Nephron (organoid): ENCODE results near the gene UNC45A.

Source experiments
- H3K27ac Mint-ChIP-seq, 3 experiments: 2 replicates each; pipeline ENCODE4 v1.8.0; 2020; ENCODE audit warnings: mixed read lengths in 3 of 3, mild to moderate bottlenecking in 2 of 3, moderate library complexity in 1 of 3
- H3K27me3 Mint-ChIP-seq: 2 replicates; pipeline ENCODE4 v1.8.0; 2021; ENCODE audit warnings: low read depth, mild to moderate bottlenecking, moderate library complexity, mixed read lengths
- H3K36me3 Mint-ChIP-seq: 2 replicates; pipeline ENCODE4 v1.8.0; 2020; ENCODE audit warnings: low read depth, mixed read lengths
- H3K4me1 Mint-ChIP-seq: 2 replicates; pipeline ENCODE4 v1.8.0; 2020; ENCODE audit warnings: mixed read lengths
- H3K4me3 Mint-ChIP-seq, 3 experiments: 2 replicates each; pipeline ENCODE4 v1.8.0; 2020; ENCODE audit warnings: mild to moderate bottlenecking in 3 of 3, mixed read lengths in 3 of 3, moderate library complexity in 2 of 3
- H3K9me3 Mint-ChIP-seq: 2 replicates; pipeline ENCODE4 v1.8.0; 2020; ENCODE audit warnings: mixed read lengths
- CTCF ChIP-seq, 3 experiments: fragments of 200-600 bp; sonication (generic); IDR thresholded peaks; one replicate each; pipeline ENCODE4 v1.5.0; 2021; ENCODE audit warnings: antibody characterized with exemption in 3 of 3; ENCODE audit not compliant: unreplicated experiment in 3 of 3

UNC45A gene

GRCh38 chr15:90987561-90988141 is 52.6 kb downstream of the UNC45A start:
- Mint-ChIP-seq H3K27me3 (no peaks in the 10 kb centered on the region), H3K27ac (peak overlapping the region; percentile 40 to 79 (median 52)), H3K4me1 (peaks cover 11% of the 10 kb centered on the region), H3K4me3 (no peak overlapping the region), H3K9me3 (no peaks in the 10 kb centered on the region), H3K36me3 (peaks cover 21% of the 10 kb centered on the region)
- TF ChIP-seq CTCF (IDR thresholded peaks at IDR 0.05; ENCODE audit: unreplicated experiment in 3 of 3) = no peak

- Mint-ChIP-seq H3K4me3 (no peak overlapping the region), H3K27me3 (no peaks in the 10 kb centered on the region), H3K36me3 (peaks cover 14% of the 10 kb centered on the region), H3K4me1 (peaks cover 15% of the 10 kb centered on the region), H3K9me3 (no peaks in the 10 kb centered on the region), H3K27ac (peak overlapping the region in 1 of 3 experiments; percentile 35)
- no peak for TF ChIP-seq CTCF (IDR thresholded peaks at IDR 0.05; ENCODE audit: unreplicated experiment in 3 of 3)
These were observed 53.2 kb downstream of the UNC45A start for GRCh38 chr15:90988296-90988695.

DNA sequence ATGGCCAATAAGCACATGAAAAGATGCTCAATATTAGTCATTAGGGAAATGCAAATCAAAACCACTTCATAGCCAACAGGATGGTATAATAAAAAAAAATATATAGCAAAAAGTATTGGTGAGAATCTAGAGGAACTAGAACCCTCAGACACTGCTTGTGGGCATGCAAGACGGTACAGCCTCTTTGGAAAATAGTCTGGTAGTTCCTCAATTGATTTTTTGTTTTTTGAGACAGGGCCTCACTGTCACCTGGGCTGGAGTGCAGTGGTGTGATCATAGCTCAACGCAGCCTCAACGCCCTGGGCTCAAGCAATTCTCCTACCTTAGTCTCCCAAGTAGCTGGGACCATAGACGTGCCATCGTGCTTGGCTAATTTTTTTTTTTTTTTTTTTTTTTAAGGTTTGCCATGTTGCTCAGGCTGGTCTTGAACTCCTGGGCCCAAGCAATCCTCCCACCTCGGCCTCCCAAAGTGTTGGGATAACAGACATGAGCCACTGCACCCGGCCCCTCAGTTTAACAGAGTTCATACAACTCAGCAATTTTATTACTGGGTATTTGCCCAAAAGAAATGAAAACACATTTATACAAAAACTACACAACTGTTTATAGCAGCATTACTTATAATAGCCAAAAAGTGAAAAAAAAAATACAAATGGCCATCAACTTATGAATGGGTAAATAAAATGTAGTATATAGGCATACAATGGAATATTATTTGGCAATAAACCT is 54.1 kb downstream of the UNC45A start:
- H3K9me3 Mint-ChIP-seq = no peaks in the 10 kb centered on the region
- no peak overlapping the region for H3K27ac Mint-ChIP-seq
- no peak for TF ChIP-seq CTCF (IDR thresholded peaks at IDR 0.05; ENCODE audit: unreplicated experiment in 3 of 3)
- peaks cover 8% of the 10 kb centered on the region for H3K36me3 Mint-ChIP-seq
- peaks cover 19% of the 10 kb centered on the region for H3K4me1 Mint-ChIP-seq
- H3K4me3 Mint-ChIP-seq = no peak overlapping the region
- H3K27me3 Mint-ChIP-seq = no peaks in the 10 kb centered on the region

DNA sequence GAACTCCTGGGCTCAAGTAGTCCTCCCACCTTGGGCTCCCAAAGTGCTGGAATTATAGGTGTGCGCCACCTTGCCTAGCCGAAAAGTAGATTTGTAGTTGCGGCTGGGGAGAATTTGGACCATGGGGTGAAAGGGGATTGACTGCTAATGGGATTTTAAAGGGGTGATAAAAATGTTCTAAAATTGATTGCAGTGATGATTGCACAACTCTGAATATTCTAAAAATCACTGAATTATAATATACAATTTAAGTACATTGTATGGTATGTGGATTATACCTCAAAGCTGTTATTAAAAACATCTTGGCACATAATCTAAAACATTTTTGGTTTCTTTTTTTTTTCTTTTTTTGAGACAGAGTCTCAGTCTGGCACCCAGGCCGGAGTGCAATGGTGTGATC is 55.4 kb downstream of the UNC45A start:
- peaks cover 29% of the 10 kb centered on the region for H3K4me1 Mint-ChIP-seq
- no peak overlapping the region for H3K4me3 Mint-ChIP-seq
- H3K27ac Mint-ChIP-seq = no peak overlapping the region
- no peaks in the 10 kb centered on the region for H3K27me3 Mint-ChIP-seq
- no peaks in the 10 kb centered on the region for H3K36me3 Mint-ChIP-seq
- no peak for TF ChIP-seq CTCF (IDR thresholded peaks at IDR 0.05; ENCODE audit: unreplicated experiment in 3 of 3)
- H3K9me3 Mint-ChIP-seq = no peaks in the 10 kb centered on the region

DNA sequence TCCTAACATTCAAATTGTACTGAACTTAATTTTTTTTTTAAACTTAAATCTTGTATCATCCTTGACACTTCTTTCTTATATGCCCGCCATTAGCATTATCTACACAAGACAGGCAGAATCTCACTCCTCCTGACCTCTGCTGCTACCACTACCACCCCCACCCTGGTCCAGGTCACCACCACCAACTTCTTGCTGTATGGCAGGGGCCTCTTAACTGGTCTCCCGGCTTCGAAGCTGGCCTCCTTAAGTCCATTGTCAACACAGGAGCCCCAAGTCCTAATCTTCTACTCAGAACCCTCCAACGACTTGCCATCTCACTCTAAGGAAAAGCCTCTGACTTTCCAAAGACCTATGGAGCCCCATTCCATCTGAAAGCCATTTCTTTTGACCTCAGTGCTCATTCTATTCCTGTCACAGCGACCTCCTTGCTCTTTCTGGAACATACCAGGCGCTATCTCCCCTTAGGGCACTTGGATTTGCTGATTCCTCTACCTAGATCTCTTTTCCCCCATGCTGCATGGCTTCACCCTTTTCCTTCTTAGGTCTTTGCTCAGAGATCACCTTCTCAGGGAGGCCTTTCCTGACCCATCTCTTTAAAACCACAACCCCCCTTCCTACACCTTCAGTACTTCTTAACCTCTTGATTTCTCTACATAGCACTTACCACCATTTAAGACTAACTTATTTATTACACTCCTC is 56.7 kb downstream of the UNC45A start:
- no peaks in the 10 kb centered on the region for H3K36me3 Mint-ChIP-seq
- TF ChIP-seq CTCF (IDR thresholded peaks at IDR 0.05; ENCODE audit: unreplicated experiment in 3 of 3) = no peak
- peak overlapping the region in 1 of 3 experiments; percentile 75 for H3K27ac Mint-ChIP-seq

More for the DNA sequence above, 56.7 kb downstream of the UNC45A start:
- H3K27me3 Mint-ChIP-seq = no peaks in the 10 kb centered on the region
- H3K9me3 Mint-ChIP-seq = no peaks in the 10 kb centered on the region
- peaks cover 29% of the 10 kb centered on the region for H3K4me1 Mint-ChIP-seq
- H3K4me3 Mint-ChIP-seq = peak overlapping the region; percentile 6 to 42 (median 31)
